ENCODE data around the gene SBNO2. TPM values are rescaled to one million over a fixed set of nuclear protein-coding genes. Genes with fewer than 3 reads are reported as not detected.

Gene SBNO2
- total RNA-seq, 1 donor from 2014 or later = 54.0 TPM

- TF ChIP-seq, protein P1, sequence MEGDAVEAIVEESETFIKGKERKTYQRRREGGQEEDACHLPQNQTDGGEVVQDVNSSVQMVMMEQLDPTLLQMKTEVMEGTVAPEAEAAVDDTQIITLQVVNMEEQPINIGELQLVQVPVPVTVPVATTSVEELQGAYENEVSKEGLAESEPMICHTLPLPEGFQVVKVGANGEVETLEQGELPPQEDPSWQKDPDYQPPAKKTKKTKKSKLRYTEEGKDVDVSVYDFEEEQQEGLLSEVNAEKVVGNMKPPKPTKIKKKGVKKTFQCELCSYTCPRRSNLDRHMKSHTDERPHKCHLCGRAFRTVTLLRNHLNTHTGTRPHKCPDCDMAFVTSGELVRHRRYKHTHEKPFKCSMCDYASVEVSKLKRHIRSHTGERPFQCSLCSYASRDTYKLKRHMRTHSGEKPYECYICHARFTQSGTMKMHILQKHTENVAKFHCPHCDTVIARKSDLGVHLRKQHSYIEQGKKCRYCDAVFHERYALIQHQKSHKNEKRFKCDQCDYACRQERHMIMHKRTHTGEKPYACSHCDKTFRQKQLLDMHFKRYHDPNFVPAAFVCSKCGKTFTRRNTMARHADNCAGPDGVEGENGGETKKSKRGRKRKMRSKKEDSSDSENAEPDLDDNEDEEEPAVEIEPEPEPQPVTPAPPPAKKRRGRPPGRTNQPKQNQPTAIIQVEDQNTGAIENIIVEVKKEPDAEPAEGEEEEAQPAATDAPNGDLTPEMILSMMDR (IDR thresholded peaks at IDR 0.05) = no peak
- TF ChIP-seq POLR2A (IDR thresholded peaks at IDR 0.05) (no peak), POLR2AphosphoS5 (IDR thresholded peaks at IDR 0.05; ENCODE audit: insufficient read depth in 1 of 2, low read depth in 1 of 2) (no peak)
- no peaks in the 10 kb centered on the region for H3K9me3 ChIP-seq
- no peak overlapping the region for H3K27ac ChIP-seq
- intact Hi-C loops (cut with DNase I) = no loop called here
- H3K4me1 ChIP-seq = peaks cover 51% of the 10 kb centered on the region
- H3K36me3 ChIP-seq = no peaks in the 10 kb centered on the region
- H3K27me3 ChIP-seq = no peaks in the 10 kb centered on the region
- no peak for DNase-seq (ENCODE audit: extremely low spot score in 2 of 2)
- H3K4me3 ChIP-seq = no peak overlapping the region
Observed at GRCh38 chr19:1065606-1066109, 108.4 kb downstream of the SBNO2 start.

GRCh38 chr19:1064661-1065605, 109.1 kb downstream of the SBNO2 start:
- Histone ChIP-seq H3K9me3 (no peaks in the 10 kb centered on the region), H3K4me1 (peaks cover 44% of the 10 kb centered on the region), H3K27ac (no peak overlapping the region), H3K27me3 (no peaks in the 10 kb centered on the region), H3K4me3 (no peak overlapping the region), H3K36me3 (no peaks in the 10 kb centered on the region)
- no peak for TF ChIP-seq POLR2A (IDR thresholded peaks at IDR 0.05)
- TF ChIP-seq, protein P1 (IDR thresholded peaks at IDR 0.05) = peak; percentile 6 to 51 (median 40)
- no peak for TF ChIP-seq POLR2AphosphoS5 (IDR thresholded peaks at IDR 0.05; ENCODE audit: insufficient read depth in 1 of 2, low read depth in 1 of 2)
- intact Hi-C loops (cut with DNase I) = no loop called here
- no peak for DNase-seq (ENCODE audit: extremely low spot score in 2 of 2)

DNA sequence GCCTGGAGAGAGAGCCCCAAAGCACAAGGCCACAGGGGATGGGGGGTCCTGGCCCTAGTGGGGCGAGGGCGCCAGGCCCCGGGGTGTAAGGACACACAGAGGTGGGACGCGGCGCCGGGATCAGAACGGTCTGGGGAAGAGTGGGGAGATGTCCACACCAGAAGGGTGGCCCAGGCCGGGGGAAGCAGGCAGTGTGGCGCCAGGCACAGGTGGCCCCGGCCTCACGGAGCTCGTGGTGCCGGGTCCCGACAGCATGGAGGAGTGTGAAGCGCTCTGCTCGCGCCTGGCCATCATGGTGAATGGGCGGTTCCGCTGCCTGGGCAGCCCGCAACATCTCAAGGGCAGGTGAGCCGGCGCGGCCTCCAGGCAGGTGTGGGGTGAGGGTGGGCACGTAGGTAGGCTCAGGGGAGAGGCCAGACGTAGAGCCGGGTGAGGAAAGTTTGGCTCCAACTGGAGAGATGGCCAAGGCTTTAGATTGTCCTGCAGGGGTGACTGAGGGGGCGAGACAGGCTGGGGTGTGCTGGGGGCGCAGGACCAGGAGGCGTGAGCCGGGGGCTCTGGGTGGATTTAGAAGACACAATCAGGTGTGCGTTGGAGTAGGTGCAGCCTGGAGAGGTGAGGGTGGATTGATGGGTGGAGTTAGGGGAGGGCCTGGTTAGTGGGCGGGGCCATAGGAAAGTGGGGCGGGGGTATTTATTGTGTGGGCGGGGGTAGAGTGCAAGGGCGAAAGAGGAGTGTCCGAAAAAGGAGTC, 110.0 kb downstream of the SBNO2 start:
- Histone ChIP-seq H3K27ac (no peak overlapping the region), H3K4me1 (peaks cover 36% of the 10 kb centered on the region), H3K27me3 (no peaks in the 10 kb centered on the region), H3K9me3 (no peaks in the 10 kb centered on the region), H3K36me3 (no peaks in the 10 kb centered on the region), H3K4me3 (no peak overlapping the region)
- intact Hi-C loops (cut with DNase I) = no loop called here
- no peak for TF ChIP-seq POLR2AphosphoS5 (IDR thresholded peaks at IDR 0.05; ENCODE audit: insufficient read depth in 1 of 2, low read depth in 1 of 2)
- TF ChIP-seq, protein P1 (IDR thresholded peaks at IDR 0.05) = no peak
- TF ChIP-seq POLR2A (IDR thresholded peaks at IDR 0.05) = no peak
- DNase-seq (ENCODE audit: extremely low spot score in 2 of 2) = no peak

DNA sequence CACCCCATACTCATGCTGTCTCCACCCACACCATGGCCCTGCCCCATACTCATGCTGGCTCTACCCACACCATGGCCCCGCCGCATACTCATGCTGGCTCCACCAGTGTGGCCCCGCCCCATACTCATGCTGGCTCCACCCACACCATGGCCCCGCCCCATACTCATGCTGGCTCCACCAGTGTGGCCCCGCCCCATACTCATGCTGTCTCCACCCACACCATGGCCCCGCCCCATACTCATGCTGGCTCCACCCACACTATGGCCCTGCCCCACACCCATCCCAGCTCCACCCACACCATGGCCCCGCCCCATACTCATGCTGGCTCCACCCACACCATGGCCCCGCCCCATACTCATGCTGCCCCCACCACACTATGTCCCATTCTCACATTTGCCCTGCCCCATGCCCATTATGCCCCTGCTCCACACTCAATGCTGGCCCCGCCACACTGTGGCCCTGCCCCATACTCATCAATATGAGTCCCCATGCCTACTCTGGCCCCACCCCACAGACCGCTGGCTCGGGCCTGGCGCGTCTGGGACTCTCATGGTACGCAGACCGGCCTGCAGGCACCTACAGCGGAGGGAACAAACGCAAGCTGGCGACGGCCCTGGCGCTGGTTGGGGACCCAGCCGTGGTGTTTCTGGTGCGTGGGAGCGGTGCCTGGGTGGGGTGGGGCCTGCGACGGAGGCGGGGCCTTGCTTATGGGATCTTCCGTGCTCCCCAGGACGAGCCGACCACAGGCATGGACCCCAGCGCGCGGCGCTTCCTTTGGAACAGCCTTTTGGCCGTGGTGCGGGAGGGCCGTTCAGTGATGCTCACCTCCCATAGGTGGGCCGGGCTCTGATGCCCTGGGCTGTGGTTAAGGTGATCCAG, 110.8 kb downstream of the SBNO2 start:
- DNase-seq (ENCODE audit: extremely low spot score in 2 of 2) = no peak
- TF ChIP-seq POLR2A (IDR thresholded peaks at IDR 0.05) = no peak
- no peak for TF ChIP-seq POLR2AphosphoS5 (IDR thresholded peaks at IDR 0.05; ENCODE audit: insufficient read depth in 1 of 2, low read depth in 1 of 2)
- TF ChIP-seq, protein P1 (IDR thresholded peaks at IDR 0.05) = no peak

More for the DNA sequence above, 110.8 kb downstream of the SBNO2 start:
- Histone ChIP-seq H3K27ac (no peak overlapping the region), H3K4me3 (no peak overlapping the region), H3K9me3 (peaks cover 8% of the 10 kb centered on the region), H3K36me3 (peaks cover 0 to 5% of the 10 kb centered on the region in 2 donors), H3K27me3 (no peaks in the 10 kb centered on the region), H3K4me1 (peaks cover 36% of the 10 kb centered on the region)
- intact Hi-C loops (cut with DNase I) = no loop called here

Data from vagina (tissue), 2 donors.